Body of pancreas (tissue), 4 donors: ENCODE data around the gene AGBL3.

Experiments
- POLR2A ChIP-seq, 3 donors: fragments of 450-650 bp; IDR thresholded peaks; one replicate each; pipeline ENCODE4 v1.6.1; 2016; ENCODE audit warnings: antibody characterized with exemption in 3 of 3, mild to moderate bottlenecking in 2 of 3
- TF ChIP-seq, protein P1 (sequence below), 7 experiments: fragments of 450-650 bp in 4 of 7; fragments of 200-600 bp in 3 of 7; sonication (generic) in 3 of 7; IDR thresholded peaks; one replicate each; pipeline ENCODE4 v1.5.1; 2016 to 2019; ENCODE audit warnings: antibody characterized with exemption in 7 of 7

GRCh38 chr7:135160858-135161653, 174.7 kb downstream of the AGBL3 start:
- TF ChIP-seq, protein P1, sequence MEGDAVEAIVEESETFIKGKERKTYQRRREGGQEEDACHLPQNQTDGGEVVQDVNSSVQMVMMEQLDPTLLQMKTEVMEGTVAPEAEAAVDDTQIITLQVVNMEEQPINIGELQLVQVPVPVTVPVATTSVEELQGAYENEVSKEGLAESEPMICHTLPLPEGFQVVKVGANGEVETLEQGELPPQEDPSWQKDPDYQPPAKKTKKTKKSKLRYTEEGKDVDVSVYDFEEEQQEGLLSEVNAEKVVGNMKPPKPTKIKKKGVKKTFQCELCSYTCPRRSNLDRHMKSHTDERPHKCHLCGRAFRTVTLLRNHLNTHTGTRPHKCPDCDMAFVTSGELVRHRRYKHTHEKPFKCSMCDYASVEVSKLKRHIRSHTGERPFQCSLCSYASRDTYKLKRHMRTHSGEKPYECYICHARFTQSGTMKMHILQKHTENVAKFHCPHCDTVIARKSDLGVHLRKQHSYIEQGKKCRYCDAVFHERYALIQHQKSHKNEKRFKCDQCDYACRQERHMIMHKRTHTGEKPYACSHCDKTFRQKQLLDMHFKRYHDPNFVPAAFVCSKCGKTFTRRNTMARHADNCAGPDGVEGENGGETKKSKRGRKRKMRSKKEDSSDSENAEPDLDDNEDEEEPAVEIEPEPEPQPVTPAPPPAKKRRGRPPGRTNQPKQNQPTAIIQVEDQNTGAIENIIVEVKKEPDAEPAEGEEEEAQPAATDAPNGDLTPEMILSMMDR (IDR thresholded peaks at IDR 0.05) = no peak
- no peak for TF ChIP-seq POLR2A (IDR thresholded peaks at IDR 0.05)
